Measurements from ENCODE around the gene WNT9A.
"Not testable (repeated sequence)": the region's sequence is repeated elsewhere in the genome, so short reads cannot be mapped to it uniquely, and the experiment has no call there.

Gene WNT9A

GRCh38 chr1:227922501-227923352 is 25.0 kb downstream of the WNT9A start:
- DNase-seq = no peak

GRCh38 chr1:227921461-227922185 is 26.1 kb downstream of the WNT9A start:
- no peak for DNase-seq

GRCh38 chr1:227920896-227921295 is 26.8 kb downstream of the WNT9A start:
- no peak for DNase-seq

GRCh38 chr1:227920426-227920825 is 27.3 kb downstream of the WNT9A start:
- no peak for DNase-seq

GRCh38 chr1:227919906-227920305 is 27.8 kb downstream of the WNT9A start:
- DNase-seq = no peak

GRCh38 chr1:227918736-227919135 is 29.0 kb downstream of the WNT9A start:
- DNase-seq = no peak

- no peak for DNase-seq
These were observed 29.5 kb downstream of the WNT9A start for GRCh38 chr1:227918083-227918700.

- DNase-seq = no peak
These were observed 30.4 kb downstream of the WNT9A start for GRCh38 chr1:227917081-227917950.

GRCh38 chr1:227916655-227917054 is 31.1 kb downstream of the WNT9A start:
- no peak for DNase-seq

- no peak for DNase-seq
These were observed 31.9 kb downstream of the WNT9A start for GRCh38 chr1:227915564-227916553.

GRCh38 chr1:227914801-227915563 is 32.8 kb downstream of the WNT9A start:
- DNase-seq = no peak

- DNase-seq = no peak
These were observed 33.7 kb downstream of the WNT9A start for GRCh38 chr1:227913764-227914721.

GRCh38 chr1:227913396-227913763 is 34.4 kb downstream of the WNT9A start:
- DNase-seq = no peak

- DNase-seq = no peak
These were observed 34.9 kb downstream of the WNT9A start for GRCh38 chr1:227912866-227913265.

- DNase-seq = no peak
These were observed 36.4 kb downstream of the WNT9A start for GRCh38 chr1:227911376-227911775.

GRCh38 chr1:227910511-227911153 is 37.1 kb downstream of the WNT9A start:
- no peak for DNase-seq

- DNase-seq = not testable (repeated sequence)
These were observed 37.8 kb downstream of the WNT9A start for GRCh38 chr1:227909923-227910328.

- DNase-seq = no peak
These were observed 38.5 kb downstream of the WNT9A start for GRCh38 chr1:227909188-227909587.

- no peak for DNase-seq
These were observed 39.4 kb downstream of the WNT9A start for GRCh38 chr1:227908359-227908758.

All from NCI-H1930 (cell line).